HCT116 (cell line): ENCODE data around the gene RGS2. TPM values are rescaled to one million over a fixed set of nuclear protein-coding genes. Genes with fewer than 3 reads are reported as not detected.

Source experiments
- ATAC-seq: fragments of 200-7000 bp; cut with Tn5 transposase; 2 replicates; pipeline ENCODE4 v1.9.1; 2020; ENCODE audit warnings: mild to moderate bottlenecking, moderate library complexity
- BruUV-seq: library from RNA; stranded (reverse); fragments of 400-500 nt; replicated peaks from 2 replicates; lab custom pipeline; 2021; lab: Mats Ljungman, UMichigan
- CTCF ChIA-PET: fragments of 300-600 bp; sonication (Branson Sonifier 250); formaldehyde crosslinking; loops from one replicate; lab custom pipeline; 2021; ENCODE audit warnings: antibody characterized with exemption; lab: Charles Lee
- POLR2A ChIA-PET: fragments of 300-600, 350-600 bp; sonication (Branson Sonifier 250); formaldehyde crosslinking; loops from one replicate; lab custom pipeline; 2021; ENCODE audit warnings: antibody characterized with exemption; lab: Charles Lee
- RAD21 ChIA-PET, 2 experiments: fragments of 300-600 bp; sonication (Branson Sonifier 250); formaldehyde crosslinking; loops; one replicate each; lab custom pipeline; 2023; ENCODE audit warnings: low total read pairs in 2 of 2; ENCODE audit not compliant: uncharacterized antibody in 2 of 2, unreplicated experiment in 2 of 2, low non-redundant PET in 1 of 2; lab: Charles Lee
- DNase-seq: peaks from one replicate; pipeline ENCODE4 v3.0.0-alpha.2; 2010; ENCODE audit warnings: low read depth, low spot score
- H2AFZ ChIP-seq: fragments of 200-600 bp; shearing (Covaris generic), sonication (generic); 2 replicates; pipeline ENCODE4 v1.6.1; 2017; ENCODE audit warnings: low read depth, mixed run types, mixed read lengths, antibody characterized with exemption, low read length; ENCODE audit not compliant: poor library complexity, severe bottlenecking
- H3K27ac ChIP-seq: 2 replicates; pipeline ENCODE4 v1.5.1; 2012; ENCODE audit warnings: low read depth, low read length
- H3K27me3 ChIP-seq: fragments of 200-600 bp; sonication (generic); 2 replicates; pipeline ENCODE4 v1.6.1; 2016; ENCODE audit warnings: mixed run types, low read length, mixed read lengths; ENCODE audit not compliant: insufficient read depth
- H3K36me3 ChIP-seq, 2 experiments: fragments of 200-500 bp in 1 of 2; fragments of 200-600 bp in 1 of 2; sonication (Bioruptor generic) in 1 of 2; sonication (generic) in 1 of 2; 2 replicates each; pipeline versions ENCODE4 v1.5.1 to v1.6.1; 2014 to 2016; ENCODE audit warnings: low read length in 2 of 2, inconsistent platforms in 1 of 2, mixed read lengths in 1 of 2, mixed run types in 1 of 2; ENCODE audit not compliant: insufficient read depth in 2 of 2, control insufficient read depth in 1 of 2
- H3K4me1 ChIP-seq, 2 experiments: fragments of 200-600 bp in 1 of 2; sonication (generic) in 1 of 2; 2 replicates each; pipeline versions ENCODE4 v1.5.1 to v1.6.1; 2012 to 2017; ENCODE audit warnings: low read length in 2 of 2, inconsistent platforms in 1 of 2, mild to moderate bottlenecking in 1 of 2, mixed read lengths in 1 of 2, mixed run types in 1 of 2, moderate library complexity in 1 of 2; ENCODE audit not compliant: insufficient read depth in 2 of 2, control insufficient read depth in 1 of 2
- H3K4me2 ChIP-seq: fragments of 200-600 bp; sonication (generic); 2 replicates; pipeline ENCODE4 v1.6.1; 2017; ENCODE audit warnings: mixed run types, low read length, mixed read lengths
- H3K4me3 ChIP-seq, 2 experiments: fragments of 200-600 bp in 1 of 2; sonication (generic) in 1 of 2; replicated peaks in 1 of 2; 2 replicates each; pipeline ENCODE4 v1.5.1; 2011 to 2016; ENCODE audit warnings: low read length in 2 of 2, control low read depth in 1 of 2, low read depth in 1 of 2, mild to moderate bottlenecking in 1 of 2, mixed read lengths in 1 of 2, mixed run types in 1 of 2
- H3K79me2 ChIP-seq: fragments of 200-600 bp; sonication (generic); 2 replicates; pipeline ENCODE4 v1.6.1; 2017; ENCODE audit warnings: mild to moderate bottlenecking, mixed run types, low read length, moderate library complexity, mixed read lengths; ENCODE audit not compliant: insufficient read depth
- H3K9ac ChIP-seq: fragments of 200-600 bp; sonication (generic); 2 replicates; pipeline ENCODE4 v1.6.1; 2016; ENCODE audit warnings: low read length, mixed read lengths
- H3K9me2 ChIP-seq: fragments of 200-600 bp; sonication (generic), shearing (Covaris generic); 2 replicates; pipeline ENCODE4 v1.6.1; 2017; ENCODE audit warnings: mixed run types, mild to moderate bottlenecking, moderate library complexity; ENCODE audit not compliant: insufficient read depth
- H3K9me3 ChIP-seq, 2 experiments: fragments of 200-500 bp in 1 of 2; fragments of 200-600 bp in 1 of 2; sonication (Bioruptor generic) in 1 of 2; sonication (generic) in 1 of 2; 2 replicates each; pipeline ENCODE4 v1.6.1; 2014 to 2017; ENCODE audit warnings: low read length in 2 of 2, mixed read lengths in 2 of 2, inconsistent platforms in 1 of 2, low read depth in 1 of 2, mild to moderate bottlenecking in 1 of 2, mixed run types in 1 of 2, moderate library complexity in 1 of 2; ENCODE audit not compliant: control insufficient read depth in 1 of 2, insufficient read depth in 1 of 2
- H4K20me1 ChIP-seq: fragments of 200-600 bp; sonication (generic), shearing (Covaris generic); 2 replicates; pipeline ENCODE4 v1.6.1; 2017; ENCODE audit warnings: mixed run types, mild to moderate bottlenecking, moderate library complexity; ENCODE audit not compliant: insufficient read depth
- JUND ChIP-seq: IDR thresholded peaks from 2 replicates; pipeline ENCODE4 v1.6.1; 2012
- REST ChIP-seq: IDR thresholded peaks from 2 replicates; pipeline ENCODE4 v1.6.1; 2012; ENCODE audit warnings: low read depth
- SIN3A ChIP-seq: IDR thresholded peaks from 2 replicates; pipeline ENCODE4 v1.6.1; 2012; ENCODE audit warnings: low read depth
- TCF7L2 ChIP-seq: IDR thresholded peaks from 2 replicates; pipeline ENCODE4 v1.7.0; 2011; ENCODE audit warnings: borderline replicate concordance, inconsistent platforms; ENCODE audit not compliant: insufficient read depth, insufficient read length; ENCODE audit errors: extremely low read depth
- ZBTB33 ChIP-seq: IDR thresholded peaks from 2 replicates; pipeline ENCODE4 v1.6.1; 2011; ENCODE audit warnings: mild to moderate bottlenecking, low read length, moderate library complexity; ENCODE audit not compliant: insufficient replicate concordance; ENCODE audit errors: extremely low read depth
- intact Hi-C: fragments of 100-400 bp; cut with micrococcal nuclease; formaldehyde crosslinking; loops from 2 replicates; pipeline ENCODE4 v1.10.0; 2022
- total RNA-seq: library from RNA; stranded (reverse); gene quantifications from one replicate; pipeline ENCODE4 v1.2.1, GENCODE V29; 2021; ENCODE audit not compliant: unreplicated experiment

Gene RGS2
- total RNA-seq, 1 experiment from 2014 or later: 21.1 TPM

- peak; percentile 19; the same call in 1 of the 2 replicates for TF ChIP-seq JUND
- peak; percentile 53; the same call in 1 of the 2 replicates for TF ChIP-seq SIN3A
- TF ChIP-seq, all 23 proteins: peak for 4
These were observed 18.1 kb downstream of the RGS2 start (continued) for GRCh38 chr1:192826791-192827546.

DNA sequence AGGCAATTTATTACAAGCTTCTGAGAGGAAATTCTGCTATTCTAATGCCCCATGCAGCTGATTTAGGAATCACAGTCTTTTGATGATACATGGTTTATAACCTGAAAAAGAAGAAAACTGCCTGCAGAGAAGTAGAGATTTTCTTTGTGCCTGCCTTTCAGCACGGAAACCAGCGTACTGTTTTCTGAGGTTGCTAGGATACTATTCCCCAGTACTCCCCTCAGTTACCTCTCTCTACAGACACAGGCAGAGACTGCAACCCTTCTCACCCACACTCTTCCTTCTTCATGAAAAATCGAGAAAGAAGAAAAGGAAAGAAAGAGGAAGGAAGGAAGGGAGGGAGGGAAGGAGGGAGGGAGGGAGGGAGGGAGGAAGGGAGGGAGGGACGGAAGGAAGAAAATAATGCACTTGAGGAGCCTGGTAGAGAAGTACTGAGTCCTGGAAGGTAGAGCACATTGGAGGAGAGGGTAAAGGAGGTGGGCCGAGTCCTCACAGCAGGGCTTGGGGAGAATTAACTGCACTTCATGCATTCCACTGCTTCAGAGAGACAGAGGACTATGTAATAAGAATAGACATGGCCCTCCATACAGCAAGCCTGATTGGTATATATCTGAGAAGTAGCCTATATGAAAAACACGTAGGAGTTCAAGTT, 21.9 kb downstream of the RGS2 start:
- Histone ChIP-seq H3K4me2 (no peak overlapping the region), H3K4me1 (peaks cover 10 to 20% of the 10 kb centered on the region in 2 experiments; a peak in 3 of 4 replicates), H3K9me3 (no peaks in the 10 kb centered on the region), H4K20me1 (no peaks in the 10 kb centered on the region), H3K4me3 (no peak overlapping the region), H3K9me2 (no peaks in the 10 kb centered on the region), H2AFZ (no peak overlapping the region), H3K79me2 (no peaks in the 10 kb centered on the region), H3K36me3 (no peaks in the 10 kb centered on the region), H3K27me3 (no peaks in the 10 kb centered on the region), H3K9ac (no peak overlapping the region), H3K27ac (no peak overlapping the region)
- CTCF ChIA-PET: no interaction called here
- DNase-seq (no peak), ATAC-seq (no peak)
- TF ChIP-seq TCF7L2: no peak
- RAD21 ChIA-PET: no interaction called here
- POLR2A ChIA-PET: no interaction called here
- no TSS peak for BruUV-seq
- intact Hi-C loops: no loop called here

DNA sequence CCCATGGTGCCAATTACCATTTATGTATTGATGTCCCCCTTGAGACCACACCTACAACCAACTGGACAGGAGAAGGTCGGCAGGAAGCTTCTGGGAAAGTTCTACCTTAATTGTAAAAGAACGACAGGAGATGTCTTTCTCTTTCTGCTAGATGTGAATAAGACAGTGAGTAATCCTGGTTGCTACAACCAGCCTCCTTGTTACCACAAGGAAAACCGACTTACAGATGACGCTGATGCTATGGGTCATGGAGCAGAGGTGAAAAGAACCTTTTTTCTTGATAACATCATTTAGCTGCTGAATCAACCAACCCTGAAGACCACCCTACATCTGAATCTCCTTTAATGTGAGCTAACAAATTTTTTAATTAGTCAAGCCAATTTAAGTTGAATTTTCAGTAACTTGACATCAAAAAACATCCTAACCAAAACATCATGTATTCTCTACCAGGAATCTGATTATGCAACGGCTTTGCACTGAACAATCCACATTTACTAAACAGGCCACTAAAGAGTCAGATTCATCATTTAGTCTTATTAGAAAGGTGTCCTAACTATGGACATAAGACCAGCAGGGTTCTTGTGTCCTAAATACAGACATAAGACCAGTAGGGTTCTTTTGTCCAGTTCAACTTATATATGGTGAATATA, 23.0 kb downstream of the RGS2 start:
- no peaks in the 10 kb centered on the region for H3K27me3 ChIP-seq
- no peak overlapping the region for H2AFZ ChIP-seq
- no TSS peak for BruUV-seq
- no peak for TF ChIP-seq REST
- TF ChIP-seq ZBTB33: no peak
- H3K36me3 ChIP-seq: no peaks in the 10 kb centered on the region
- no peaks in the 10 kb centered on the region for H3K9me3 ChIP-seq
- ChIA-PET CTCF (no interaction called here), POLR2A (no interaction called here), RAD21 (no interaction called here)
- intact Hi-C loops: no loop called here
- ATAC-seq (no peak), DNase-seq (no peak)
- H3K79me2 ChIP-seq: no peaks in the 10 kb centered on the region
- H3K4me2 ChIP-seq: no peak overlapping the region
- H3K9me2 ChIP-seq: no peaks in the 10 kb centered on the region
- no peak overlapping the region for H3K27ac ChIP-seq
- peaks cover 8 to 10% of the 10 kb centered on the region in 2 experiments; a peak in 3 of 4 replicates for H3K4me1 ChIP-seq
- H3K4me3 ChIP-seq: no peak overlapping the region
- no peaks in the 10 kb centered on the region for H4K20me1 ChIP-seq
- no peak overlapping the region for H3K9ac ChIP-seq
